H1 (cell line): Measurements from ENCODE around the gene RFX2.

Experiments used
- CTCF ChIP-seq, 3 experiments: IDR thresholded peaks; 1 replicate in 2 of 3; 2 replicates in 1 of 3; pipeline versions ENCODE4 v1.5.1 to v1.6.1; 2011; ENCODE audit warnings: low read length in 3 of 3, mild to moderate bottlenecking in 3 of 3, inconsistent platforms in 2 of 3, low read depth in 1 of 3, moderate library complexity in 1 of 3; ENCODE audit not compliant: insufficient read depth in 1 of 3; ENCODE audit errors: control extremely low read depth in 1 of 3
- EZH2 ChIP-seq: fragments of 200-600 bp; sonication (generic); IDR thresholded peaks from 2 replicates; pipeline ENCODE4 v1.7.1; 2012; ENCODE audit warnings: low read depth, mild to moderate bottlenecking, moderate library complexity, low read length, inconsistent platforms; ENCODE audit not compliant: severe bottlenecking
- KDM5A ChIP-seq: fragments of 200-600 bp; IDR thresholded peaks from 2 replicates; pipeline ENCODE4 v1.7.1; 2012; ENCODE audit warnings: mild to moderate bottlenecking, low read length, inconsistent platforms, mixed read lengths
- POLR2AphosphoS5 ChIP-seq: IDR thresholded peaks from 2 replicates; pipeline ENCODE4 v1.6.1; 2011; ENCODE audit warnings: low read depth, low read length
- RAD21 ChIP-seq, 2 experiments: IDR thresholded peaks in 1 of 2; conservative IDR thresholded peaks in 1 of 2; 2 replicates each; pipeline ENCODE4 v1.6.1; 2011; ENCODE audit warnings: low read depth in 2 of 2, low read length in 2 of 2, improper control_type of control experiment in 1 of 2, inconsistent platforms in 1 of 2, mild to moderate bottlenecking in 1 of 2, moderate library complexity in 1 of 2
- SP2 ChIP-seq: IDR thresholded peaks from 2 replicates; pipeline ENCODE4 v1.6.1; 2012; ENCODE audit warnings: mild to moderate bottlenecking, low read length, inconsistent platforms

DNA sequence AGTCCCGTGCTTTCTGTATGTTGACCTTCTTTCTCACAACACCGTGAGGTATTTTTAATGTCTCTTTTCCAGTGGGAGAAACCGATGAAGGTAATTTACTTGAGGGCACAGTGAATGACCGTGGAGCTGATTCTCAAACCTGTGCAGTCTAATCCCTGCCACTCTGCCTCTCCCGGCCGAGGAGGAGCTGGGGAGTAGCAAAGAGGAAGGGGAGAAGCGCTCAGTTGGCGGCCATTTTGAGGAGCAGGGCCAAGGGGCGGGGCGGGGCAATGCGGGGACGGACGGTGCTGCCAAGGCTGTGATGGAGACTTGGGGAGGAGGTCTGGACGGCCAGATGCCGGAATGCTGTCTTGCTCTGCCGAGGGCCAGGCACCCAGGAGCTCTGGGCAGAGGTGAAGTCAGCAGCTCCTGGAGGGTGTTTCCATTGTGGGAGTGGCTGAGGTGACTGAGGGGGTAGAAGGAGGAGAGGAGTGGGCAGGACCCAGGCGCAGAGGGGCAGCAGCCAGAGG is 120.0 kb downstream of the RFX2 start:
- no peak for TF ChIP-seq POLR2AphosphoS5
- TF ChIP-seq EZH2, result no peak
- TF ChIP-seq SP2, result no peak
- TF ChIP-seq CTCF (IDR thresholded peaks at IDR 0.05; ENCODE audit: control extremely low read depth in 1 of 3, insufficient read depth in 1 of 3, low read depth in 1 of 3, low read length in 3 of 3), result no peak
- TF ChIP-seq RAD21 (IDR thresholded peaks at IDR 0.05 in 1 of 2, conservative IDR thresholded peaks at IDR 0.05 in 1 of 2; ENCODE audit: low read depth in 2 of 2, low read length in 2 of 2), result no peak
- TF ChIP-seq KDM5A, result no peak
